HG03565 (cell line): ENCODE results near the gene EZH2.

Source experiments
- ATAC-seq: cut with Tn5 transposase; IDR thresholded peaks from one replicate; pipeline ENCODE4 v1.9.1; 2021; ENCODE audit warnings: mild to moderate bottlenecking, moderate library complexity; ENCODE audit not compliant: unreplicated experiment

The EZH2 gene

DNA sequence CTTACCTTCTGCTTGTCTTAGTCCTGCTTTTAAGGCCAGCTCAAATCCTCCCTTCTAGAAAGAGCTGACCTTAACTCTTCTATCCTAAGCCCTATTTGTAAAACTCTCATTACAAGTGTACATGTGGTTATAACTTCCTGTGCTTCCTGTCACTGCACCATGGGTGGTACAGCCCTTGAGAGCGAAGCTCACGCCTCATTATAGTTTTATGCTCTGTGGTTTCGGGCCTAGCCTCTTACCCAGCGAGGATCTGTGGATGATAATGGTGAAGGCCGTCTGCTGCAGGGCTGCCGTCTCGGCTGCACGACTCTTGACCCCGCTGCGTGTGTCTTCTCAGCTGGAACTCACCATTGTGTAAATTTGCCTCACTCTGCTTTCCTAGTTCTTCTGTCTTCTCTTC lies 110.8 kb downstream of the EZH2 start:
- peak; percentile 88 for ATAC-seq

DNA sequence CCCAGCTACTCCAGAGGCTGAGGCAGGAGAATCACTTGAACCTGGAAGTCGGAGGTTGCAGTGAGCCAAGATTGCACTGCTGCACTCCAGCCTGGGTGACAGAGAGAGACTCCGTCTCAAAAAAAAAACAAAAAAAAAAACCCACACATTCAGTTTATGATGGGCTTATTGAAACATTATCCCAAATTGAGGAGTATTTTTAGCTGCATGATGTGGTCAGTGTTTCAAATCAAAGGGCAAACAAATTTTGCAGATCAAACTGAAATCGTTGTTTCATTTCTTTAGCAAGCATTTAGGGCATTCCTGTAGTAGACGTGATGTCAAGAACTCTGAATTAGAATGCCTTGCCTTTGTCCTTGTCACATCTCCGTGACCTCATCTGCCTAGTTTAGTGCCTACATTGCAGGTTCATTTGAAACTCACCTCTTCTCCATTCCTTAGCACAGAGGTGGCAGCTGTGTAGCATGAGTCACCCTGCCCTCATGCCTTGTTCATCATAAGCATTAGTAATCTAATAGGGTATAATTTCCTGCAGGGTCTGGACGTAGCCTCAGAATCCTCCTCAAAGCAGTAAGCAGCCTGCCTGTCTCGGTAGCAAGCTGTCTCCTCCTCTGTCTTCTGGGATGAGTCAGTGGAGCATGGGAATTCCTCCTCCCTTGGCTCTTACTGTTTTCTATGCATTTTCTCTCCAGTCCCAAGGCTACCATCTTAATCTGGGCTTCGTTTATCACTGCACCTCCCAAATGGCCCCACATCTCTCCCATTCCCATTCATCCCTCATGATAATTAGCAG lies 111.6 kb downstream of the EZH2 start:
- ATAC-seq, result no peak

DNA sequence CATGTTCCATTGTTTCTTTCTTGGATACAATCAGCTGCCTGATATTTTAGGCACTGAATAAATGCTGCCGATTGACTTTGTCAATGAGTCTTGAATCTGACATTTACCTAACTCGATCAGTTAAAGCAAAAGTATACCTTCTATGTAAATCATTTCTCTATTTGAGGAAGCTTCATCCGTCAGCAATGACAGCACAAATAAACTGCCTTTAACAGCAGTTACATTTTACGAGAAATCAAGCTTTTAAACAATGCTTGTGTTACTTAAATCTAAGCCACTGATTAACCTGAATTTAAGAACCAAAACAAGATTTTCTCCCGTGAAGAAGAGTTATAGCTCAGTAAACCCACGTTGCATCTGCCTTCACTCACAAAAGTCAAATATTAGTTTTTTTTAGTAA lies 114.1 kb downstream of the EZH2 start:
- ATAC-seq, result no peak

DNA sequence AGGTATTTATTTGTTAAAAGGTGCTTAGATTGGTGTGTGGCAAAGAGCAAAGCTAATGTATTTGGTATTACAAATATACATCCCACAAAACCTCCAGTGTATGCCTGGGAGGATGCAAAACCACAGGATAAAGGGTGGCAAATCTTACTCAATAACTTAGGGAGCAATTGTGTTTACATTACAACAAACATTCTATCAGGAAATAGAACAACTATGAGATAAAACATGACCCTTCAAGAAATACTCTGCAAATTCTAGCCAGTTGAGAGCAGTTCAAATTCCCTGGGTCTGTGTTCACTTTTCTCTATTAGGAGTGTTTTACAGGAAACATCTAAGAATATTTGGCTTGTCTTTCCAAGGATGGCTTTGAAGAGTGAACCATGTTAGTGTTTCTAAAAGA lies 120.5 kb downstream of the EZH2 start:
- no peak for ATAC-seq

DNA sequence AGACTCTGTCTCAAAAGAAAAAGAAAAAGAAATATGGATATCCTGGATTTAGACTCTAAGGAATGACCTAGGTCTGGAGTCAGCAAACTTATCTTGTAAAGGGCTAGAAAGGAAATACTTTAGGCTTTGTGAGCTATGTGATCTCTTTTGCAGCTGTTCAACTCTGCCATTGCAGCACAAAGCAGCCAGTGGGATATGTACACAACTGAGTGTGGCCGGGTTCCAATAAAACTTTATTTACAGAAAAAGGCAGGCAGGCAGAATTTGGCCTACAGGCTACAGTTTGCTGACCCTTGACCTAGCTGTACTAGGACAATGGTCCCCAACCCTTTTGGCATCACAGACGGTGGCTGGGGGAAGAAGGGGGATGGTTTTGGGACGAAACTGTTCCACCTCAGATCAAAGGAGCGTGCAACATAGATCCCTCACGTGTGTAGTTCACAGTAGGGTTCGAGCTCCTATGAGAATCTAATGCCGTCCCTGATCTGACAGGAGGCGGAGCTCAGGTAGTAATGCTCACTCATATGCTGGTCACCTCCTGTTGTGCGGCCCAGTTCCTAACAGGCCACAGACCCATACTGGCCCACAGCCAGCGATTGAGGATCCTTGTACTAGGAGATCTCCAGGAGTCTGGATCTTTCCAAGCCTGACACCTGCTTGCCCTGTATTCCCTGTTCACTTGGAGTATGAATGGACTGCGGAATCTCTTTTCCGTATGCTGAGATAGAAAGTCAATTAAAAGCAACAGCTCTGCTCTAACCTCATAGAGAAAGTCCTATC lies 122.4 kb downstream of the EZH2 start:
- no peak for ATAC-seq
